ENCODE results near the gene IQCM.

GRCh38 chr4:149823769-149824221 is 8.2 kb upstream of the IQCM start:
- TF ChIP-seq CTCF (conservative IDR thresholded peaks at IDR 0.05; ENCODE audit: low read length), result no peak
- TF ChIP-seq EZH2phosphoT487 (IDR thresholded peaks at IDR 0.05; ENCODE audit: borderline replicate concordance, low read depth, low read length), result no peak
